HG02759 (cell line): ENCODE results near the gene SOX2.
A peak's percentile ranks its signal among the peaks of the same experiment; 100 is the strongest.

ENCODE experiments used
- ATAC-seq: cut with Tn5 transposase; IDR thresholded peaks from one replicate; pipeline ENCODE4 v1.9.1; 2021; ENCODE audit warnings: mild to moderate bottlenecking, moderate library complexity; ENCODE audit not compliant: unreplicated experiment

SOX2 gene

DNA sequence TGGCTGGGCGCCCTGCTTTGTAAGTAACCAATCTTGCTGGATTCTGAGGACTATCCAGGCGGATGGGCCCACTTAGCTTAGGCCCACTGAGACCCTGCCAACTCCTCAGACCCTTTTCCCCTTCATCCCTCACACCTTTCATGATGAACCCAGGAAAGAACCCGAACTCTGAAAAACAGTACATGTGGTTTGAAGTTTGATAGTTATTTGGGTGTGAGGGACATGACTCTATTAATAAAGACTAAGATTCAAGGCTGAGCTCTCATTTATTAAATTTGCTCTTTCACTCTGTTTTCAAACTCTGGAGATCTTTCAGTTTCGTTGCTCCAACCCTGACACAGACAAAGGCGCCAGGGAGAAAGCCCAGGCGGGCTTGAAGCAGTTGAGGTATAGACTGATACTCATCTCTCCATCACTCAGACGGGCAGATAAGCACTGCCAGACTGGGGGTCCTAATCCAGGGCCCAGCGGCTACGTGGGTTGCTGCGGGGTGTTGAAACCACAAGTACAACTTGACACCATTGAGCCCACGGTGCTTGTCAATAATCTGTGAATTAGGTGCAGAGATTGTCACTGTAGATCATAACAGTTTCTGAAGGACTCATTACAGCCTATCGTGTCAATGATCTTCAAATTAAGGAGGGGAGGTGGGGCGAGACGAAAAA is 7.2 kb upstream of the SOX2 start:
- ATAC-seq = no peak

DNA sequence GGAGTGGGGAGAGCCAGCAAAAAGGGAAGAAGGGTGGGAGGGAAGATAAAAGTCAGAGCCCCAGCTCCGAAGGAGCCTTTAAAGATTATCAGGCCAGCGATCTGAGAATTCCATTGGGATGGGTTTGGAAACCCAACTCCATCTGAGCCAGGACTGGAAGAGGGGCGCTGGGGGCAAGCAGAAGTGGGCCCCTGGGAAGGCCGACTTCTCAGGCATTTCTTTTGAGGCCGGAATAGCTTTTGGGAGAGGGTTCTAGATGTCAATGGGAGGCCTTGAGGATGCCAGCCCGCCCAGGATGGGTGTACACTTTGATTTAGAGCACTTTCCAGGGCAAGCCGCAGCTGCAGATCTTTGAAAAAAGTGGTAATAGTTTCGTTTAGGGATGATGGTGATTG is 6.6 kb upstream of the SOX2 start:
- no peak for ATAC-seq

DNA sequence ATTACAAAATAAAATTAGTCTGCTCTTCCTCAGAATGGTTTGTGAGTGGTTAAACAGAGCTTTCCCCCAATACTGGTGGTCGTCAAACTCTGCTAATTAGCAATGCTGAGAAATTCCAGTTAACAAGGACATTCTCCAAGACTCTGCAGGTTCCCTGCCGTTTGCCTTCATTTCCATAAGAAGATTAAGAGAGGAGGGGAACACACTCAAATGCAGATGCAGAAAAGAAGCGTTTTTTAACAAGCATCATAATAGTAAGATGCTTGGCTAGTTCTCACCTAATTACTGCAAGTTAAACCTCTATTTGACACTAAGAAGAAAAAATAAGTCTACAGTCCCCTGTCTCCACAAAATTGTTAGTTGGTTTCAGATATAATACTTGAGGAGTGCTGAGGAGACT is 3.7 kb upstream of the SOX2 start:
- ATAC-seq = no peak

DNA sequence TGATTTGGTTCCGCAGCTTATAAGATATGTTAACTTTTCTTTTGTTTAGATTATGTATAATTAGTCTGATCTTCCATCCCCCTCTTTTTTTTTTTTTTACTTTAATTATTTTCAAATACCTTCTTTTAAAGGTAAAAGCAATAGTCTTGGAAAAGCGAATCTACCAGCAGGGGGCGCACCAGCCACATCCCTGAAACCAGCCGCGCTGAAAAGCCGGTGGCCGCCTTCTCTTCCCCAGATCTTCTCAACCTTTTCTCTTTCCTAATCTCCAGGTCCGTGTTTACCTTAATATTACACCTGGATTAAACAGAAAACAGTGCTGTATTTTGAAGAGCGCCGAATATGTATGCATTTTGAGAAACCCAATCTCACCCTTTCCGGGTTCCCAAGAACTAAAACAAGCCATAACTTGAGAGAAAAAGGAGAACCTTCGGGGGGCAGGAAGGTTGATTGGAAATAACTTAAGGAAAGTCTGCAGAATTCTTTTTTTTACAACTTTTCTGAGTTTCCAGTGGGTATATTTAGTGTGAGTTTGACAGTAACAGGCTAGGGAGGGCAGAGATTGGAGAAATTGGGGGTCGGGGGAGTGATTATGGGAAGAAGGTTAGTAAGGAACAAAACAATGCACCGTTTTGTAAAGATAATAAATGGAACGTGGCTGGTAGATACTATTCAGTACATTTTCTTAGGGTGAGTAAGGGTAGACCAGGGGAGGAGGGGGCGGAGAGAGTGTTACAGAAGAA is 2.0 kb upstream of the SOX2 start:
- ATAC-seq = peak; percentile 29

DNA sequence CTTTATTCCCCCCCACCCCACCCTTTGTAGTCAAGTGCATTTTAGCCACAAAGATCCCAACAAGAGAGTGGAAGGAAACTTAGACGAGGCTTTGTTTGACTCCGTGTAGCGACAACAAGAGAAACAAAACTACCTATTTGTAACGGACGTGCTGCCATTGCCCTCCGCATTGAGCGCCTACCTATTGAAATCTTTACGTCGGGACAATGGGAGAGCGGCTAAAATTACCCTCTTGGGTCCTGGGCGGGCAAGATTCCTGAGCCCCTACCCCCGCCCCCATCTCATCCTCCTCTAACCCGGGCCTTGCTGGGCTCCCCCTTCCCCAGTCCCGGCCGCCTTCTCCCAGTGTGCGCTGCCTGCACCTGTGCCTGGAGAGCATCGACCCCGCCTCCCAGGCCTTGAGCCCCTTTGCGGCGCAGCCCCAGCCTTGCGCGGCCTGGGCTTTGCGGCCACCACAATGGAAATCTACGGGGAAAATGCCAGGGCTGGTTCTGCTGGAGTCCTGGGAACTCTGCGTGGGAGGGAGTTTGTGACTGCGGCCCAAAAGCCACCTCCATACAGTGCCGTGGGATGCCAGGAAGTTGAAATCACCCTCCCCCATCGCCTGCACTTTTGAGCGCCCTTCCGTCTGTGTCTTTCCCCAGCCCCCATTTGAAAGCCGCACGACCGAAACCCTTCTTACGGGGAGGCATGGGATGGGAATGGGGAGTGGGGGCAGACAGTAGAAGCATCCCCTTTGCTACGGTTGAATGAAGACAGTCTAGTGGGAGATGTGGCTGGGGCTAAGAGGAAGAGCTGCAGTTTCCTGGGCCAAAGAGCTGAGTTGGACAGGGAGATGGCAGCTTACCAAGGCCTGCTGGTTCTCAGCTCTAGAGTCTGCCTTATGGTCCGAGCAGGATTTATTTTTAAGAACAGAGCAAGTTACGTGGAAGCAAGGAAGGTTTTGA is 1.1 kb upstream of the SOX2 start:
- ATAC-seq = no peak

DNA sequence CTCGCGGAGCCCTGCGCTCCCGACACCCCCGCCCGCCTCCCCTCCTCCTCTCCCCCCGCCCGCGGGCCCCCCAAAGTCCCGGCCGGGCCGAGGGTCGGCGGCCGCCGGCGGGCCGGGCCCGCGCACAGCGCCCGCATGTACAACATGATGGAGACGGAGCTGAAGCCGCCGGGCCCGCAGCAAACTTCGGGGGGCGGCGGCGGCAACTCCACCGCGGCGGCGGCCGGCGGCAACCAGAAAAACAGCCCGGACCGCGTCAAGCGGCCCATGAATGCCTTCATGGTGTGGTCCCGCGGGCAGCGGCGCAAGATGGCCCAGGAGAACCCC is 464 bp downstream of the SOX2 start:
- ATAC-seq = no peak

DNA sequence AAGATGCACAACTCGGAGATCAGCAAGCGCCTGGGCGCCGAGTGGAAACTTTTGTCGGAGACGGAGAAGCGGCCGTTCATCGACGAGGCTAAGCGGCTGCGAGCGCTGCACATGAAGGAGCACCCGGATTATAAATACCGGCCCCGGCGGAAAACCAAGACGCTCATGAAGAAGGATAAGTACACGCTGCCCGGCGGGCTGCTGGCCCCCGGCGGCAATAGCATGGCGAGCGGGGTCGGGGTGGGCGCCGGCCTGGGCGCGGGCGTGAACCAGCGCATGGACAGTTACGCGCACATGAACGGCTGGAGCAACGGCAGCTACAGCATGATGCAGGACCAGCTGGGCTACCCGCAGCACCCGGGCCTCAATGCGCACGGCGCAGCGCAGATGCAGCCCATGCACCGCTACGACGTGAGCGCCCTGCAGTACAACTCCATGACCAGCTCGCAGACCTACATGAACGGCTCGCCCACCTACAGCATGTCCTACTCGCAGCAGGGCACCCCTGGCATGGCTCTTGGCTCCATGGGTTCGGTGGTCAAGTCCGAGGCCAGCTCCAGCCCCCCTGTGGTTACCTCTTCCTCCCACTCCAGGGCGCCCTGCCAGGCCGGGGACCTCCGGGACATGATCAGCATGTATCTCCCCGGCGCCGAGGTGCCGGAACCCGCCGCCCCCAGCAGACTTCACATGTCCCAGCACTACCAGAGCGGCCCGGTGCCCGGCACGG is 991 bp downstream of the SOX2 start:
- no peak for ATAC-seq

DNA sequence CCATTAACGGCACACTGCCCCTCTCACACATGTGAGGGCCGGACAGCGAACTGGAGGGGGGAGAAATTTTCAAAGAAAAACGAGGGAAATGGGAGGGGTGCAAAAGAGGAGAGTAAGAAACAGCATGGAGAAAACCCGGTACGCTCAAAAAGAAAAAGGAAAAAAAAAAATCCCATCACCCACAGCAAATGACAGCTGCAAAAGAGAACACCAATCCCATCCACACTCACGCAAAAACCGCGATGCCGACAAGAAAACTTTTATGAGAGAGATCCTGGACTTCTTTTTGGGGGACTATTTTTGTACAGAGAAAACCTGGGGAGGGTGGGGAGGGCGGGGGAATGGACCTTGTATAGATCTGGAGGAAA is 1.5 kb downstream of the SOX2 start:
- ATAC-seq = no peak

DNA sequence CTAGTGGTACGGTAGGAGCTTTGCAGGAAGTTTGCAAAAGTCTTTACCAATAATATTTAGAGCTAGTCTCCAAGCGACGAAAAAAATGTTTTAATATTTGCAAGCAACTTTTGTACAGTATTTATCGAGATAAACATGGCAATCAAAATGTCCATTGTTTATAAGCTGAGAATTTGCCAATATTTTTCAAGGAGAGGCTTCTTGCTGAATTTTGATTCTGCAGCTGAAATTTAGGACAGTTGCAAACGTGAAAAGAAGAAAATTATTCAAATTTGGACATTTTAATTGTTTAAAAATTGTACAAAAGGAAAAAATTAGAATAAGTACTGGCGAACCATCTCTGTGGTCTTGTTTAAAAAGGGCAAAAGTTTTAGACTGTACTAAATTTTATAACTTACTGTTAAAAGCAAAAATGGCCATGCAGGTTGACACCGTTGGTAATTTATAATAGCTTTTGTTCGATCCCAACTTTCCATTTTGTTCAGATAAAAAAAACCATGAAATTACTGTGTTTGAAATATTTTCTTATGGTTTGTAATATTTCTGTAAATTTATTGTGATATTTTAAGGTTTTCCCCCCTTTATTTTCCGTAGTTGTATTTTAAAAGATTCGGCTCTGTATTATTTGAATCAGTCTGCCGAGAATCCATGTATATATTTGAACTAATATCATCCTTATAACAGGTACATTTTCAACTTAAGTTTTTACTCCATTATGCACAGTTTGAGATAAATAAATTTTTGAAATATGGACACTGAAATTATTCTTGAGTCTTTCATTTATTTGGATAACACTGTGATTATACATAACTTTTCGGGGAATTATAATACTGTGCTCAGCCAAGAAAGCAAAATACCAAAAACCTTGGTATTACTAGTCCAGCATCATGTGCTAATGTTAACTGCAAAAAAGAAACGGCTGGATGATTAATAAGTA is 2.2 kb downstream of the SOX2 start:
- no peak for ATAC-seq

DNA sequence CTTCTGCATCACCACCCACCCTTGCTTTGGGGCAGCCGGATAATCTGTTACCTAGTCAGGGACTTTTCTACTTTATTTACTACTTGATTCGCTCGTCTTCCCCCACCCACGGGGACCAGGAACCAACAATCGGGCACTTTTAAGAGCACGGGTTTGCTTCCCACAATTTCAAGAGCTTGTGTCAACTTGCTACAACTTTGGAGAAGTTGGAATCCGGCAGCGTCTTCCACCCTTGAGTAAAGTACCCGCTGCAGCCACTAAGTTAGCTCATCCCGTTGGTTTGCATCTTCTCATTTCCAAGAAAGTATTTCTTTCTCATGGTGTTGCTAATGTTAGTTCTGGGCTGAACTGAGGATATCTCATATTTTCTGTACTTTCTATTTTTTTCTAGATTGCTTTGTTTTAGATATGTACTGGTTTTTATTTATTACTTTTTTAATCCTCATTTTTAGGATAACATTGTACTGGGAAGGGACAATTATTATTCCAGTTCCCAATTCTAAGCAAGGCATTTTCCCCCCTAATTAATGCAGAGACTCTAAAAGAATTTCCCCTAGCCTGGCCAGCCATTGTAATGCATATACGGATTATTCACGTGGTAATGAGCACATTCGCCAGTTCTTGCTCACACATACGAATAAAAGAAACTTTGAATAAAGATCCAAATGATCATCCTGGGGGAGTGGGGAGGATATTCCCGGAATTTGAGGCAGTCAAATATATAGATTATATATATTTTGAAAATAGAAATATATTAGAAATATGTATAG is 4.0 kb downstream of the SOX2 start:
- ATAC-seq = no peak

DNA sequence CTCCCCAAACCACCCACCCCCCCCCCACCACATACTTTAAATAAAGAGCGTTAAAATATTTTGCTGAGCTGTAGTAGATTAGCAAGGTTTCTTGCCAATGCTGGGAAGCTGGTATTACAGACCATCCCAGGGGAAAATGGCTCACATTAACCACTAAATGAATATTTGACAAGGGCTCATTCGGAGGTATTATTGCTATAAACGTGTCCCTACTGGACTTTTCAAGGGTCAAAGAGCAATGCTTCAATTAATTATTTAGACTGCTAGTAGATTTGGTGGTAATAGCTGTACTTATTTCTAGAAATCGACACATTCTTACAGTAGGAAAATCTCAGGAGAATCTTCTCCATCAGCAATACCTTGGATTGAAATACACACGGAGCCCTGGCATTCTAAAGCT is 5.2 kb downstream of the SOX2 start:
- ATAC-seq = no peak

DNA sequence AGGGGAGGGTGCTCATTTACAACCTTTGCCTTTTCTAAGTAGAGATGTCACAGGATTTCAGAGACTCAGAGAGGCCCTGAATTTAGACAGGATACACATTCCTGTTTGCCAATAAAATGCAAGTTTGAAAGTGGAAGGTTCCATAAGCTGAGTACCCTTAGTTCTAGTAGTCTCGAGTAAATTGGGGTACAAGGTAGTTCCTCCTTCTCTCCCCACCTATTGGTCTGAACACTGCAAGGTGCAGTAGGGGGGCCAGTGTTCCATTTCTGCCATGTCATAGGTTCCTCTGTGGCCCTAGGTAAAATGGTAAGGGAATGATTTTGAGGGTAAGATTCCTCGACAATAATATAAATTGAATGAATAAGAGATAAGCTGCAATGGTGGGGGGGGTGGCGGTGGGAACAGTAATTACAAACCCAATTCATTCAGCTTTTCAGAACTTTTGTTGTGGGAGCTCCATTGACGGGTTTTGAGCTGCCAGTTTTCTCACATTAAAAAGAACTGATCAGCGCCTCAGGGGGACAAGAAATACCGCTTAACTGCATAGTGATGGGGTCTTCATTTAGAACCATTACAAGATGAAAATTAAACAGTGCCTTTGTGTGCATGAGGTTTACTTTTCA is 5.9 kb downstream of the SOX2 start:
- no peak for ATAC-seq

DNA sequence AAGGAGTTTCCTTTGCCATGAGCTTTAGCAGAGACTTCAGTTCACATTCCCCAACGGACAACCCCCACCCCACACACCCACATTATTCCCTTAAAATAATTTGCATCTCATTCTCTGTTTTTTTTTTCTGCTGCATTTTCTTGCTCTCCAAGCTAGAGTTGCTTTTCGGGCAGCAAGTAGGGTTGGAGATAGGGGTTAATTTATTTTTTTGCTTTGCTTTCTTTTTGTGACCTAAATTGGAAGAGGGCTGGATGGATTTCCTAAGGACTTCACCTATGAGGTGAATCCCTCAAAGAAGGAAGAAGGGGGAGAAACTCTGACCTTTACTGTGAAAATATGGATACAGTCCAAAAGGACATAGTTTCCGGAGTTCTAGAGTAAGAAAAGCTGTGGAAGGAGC is 6.6 kb downstream of the SOX2 start:
- ATAC-seq = no peak

DNA sequence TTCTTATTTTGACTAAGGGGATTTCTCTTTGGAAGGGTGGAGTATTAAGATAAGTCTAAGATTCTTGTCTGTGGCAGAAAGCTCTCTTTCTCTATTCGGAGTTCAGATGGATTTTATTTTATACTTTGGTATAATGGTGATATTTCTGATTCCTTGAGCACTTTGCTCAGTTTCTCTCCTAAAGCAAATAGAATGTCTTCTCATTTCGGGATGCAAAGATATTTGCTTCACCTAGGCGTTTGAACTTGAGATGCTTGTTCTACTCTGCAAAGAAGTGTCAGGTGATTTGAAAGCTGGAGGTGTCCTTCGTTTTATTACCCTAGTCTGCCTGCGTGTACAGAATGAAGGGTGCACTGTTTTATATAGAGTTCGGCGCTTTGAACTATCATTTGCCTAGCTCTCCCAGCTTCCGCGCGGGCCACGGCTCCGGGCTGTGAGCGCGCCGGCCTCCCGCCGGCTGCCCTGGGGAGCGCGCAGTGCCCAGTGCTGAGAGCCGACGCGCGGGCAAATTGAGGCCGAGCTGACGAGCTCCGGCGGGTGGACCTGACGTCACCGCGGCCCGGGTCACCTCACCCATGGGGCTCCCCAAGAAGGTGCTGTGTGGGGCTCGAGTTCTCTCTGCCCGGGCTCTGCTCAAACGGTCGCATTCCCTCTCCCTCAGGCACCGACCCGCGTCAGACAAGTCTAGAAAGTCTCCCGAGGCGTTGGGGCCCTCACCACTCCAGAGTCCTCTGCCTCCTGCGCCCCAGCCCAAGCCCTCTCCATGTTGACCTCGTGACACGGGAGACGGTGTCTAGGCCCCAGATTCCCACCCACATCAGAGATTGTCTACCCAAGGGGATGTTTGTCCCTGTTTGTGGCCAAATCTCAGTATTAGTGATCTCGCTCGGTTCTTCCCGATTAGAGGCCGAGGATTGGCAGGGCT is 7.5 kb downstream of the SOX2 start:
- no peak for ATAC-seq

DNA sequence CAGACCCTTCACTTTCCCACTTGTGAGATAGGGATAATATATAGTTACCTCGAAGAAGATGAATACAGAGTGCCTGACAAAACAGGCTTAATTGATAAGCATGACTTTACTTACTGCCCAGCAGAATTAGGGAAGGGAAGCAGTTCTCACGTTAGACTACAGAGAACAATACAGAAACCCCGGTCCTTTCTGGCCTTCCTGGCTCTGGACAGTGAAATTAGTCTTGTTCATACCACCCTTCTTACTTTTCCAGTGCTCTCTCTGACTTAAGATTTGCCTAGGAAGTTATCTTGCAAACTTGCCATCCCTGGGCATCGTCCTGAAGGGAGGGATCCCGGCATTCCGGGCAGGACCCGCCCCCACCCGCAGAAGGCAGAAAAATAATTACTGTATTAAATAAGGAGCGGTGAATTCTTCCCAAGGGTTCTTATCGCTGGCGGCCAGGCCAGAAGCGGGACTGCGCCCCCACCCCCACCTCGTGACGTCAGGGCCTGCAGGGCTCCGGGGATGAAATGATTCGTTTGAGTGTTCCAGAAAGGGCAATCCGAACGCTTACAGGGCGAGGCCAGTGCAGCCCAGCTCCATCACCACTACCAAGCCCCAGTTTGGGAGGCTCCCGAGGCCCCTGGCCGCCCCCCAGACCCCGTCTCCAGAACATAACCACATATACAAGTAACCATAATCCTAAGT is 8.4 kb downstream of the SOX2 start:
- ATAC-seq = no peak

DNA sequence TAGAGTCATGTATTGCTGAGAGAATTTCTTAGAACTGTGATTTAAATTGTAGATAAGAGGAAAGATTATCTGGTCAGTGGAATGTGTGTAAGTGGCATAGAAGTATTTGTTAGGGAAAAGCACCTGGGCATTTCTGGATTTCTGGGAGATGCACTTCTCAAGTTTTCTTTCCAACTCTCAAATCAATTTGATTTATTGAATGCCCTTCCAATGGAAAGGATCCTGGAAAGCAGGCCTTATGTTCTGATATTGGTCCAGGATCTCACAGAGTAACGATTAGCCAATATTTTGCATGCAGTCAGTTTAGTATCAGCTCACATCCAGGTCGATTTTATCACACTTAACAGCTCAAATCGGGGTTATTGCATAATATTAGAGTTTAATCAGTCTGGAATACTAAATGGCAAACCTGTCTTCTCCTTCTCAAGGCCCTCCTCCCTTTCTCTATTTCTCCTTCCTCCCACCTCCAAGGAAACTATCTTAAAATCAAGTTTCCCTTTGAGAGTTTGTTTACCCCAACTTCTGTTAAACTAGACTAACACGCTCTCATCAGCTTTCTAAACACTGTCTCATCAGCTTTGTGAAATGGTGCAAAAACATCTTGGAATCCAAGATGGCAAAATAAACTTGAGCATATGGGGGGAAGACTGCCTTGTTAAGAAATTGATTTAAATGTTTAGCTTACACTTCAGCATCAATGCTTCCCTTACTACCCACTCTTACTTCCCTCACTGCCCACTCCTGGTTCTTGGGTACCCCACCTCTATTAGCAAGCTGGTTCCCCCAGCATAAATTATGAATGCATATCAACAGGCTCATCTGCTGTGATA is 9.5 kb downstream of the SOX2 start:
- ATAC-seq = no peak
